HG03354 (cell line): ENCODE data around the gene PCDH15.

Experiments used
- ATAC-seq: cut with Tn5 transposase; IDR thresholded peaks from one replicate; pipeline ENCODE4 v1.9.1; 2021; ENCODE audit warnings: mild to moderate bottlenecking; ENCODE audit not compliant: unreplicated experiment, poor library complexity, severe bottlenecking

The PCDH15 gene

DNA sequence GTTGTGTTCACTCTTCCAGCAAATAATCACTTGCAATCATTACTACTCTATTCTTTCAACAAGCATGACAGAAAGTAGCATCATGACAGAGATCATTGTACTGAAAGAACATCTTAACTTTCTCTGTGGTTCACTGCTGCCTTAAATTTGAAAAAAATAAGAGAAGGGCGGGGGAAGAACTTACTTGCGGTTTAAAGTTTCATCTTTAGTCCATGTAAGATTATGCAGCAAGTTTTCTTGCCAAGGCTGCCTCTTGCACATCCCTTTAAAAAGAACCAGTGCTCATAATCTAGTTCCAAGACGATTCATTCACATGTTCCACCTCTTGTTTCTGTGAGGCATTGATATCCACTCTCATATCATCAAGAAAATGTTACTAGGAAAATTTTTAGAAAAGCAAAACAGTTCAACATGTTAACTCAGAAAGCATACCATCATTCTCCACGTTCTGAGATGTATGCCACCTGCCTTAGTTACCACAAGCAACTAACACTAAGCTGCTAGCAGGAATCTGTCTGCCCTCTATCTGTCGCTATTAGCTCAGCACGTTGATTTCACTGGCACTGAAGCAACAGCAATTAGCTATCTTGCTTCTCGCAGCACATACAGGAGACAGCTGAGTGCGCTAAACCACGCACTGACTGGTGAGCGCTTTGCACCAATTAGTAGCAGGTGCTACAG, at the start of gene PCDH15:
PCDH15 (minus strand) TSS at position 491 of the 681 bp plus-strand sequence. CDS start 136,969 bp downstream, outside the sequence.
- ATAC-seq = no peak

DNA sequence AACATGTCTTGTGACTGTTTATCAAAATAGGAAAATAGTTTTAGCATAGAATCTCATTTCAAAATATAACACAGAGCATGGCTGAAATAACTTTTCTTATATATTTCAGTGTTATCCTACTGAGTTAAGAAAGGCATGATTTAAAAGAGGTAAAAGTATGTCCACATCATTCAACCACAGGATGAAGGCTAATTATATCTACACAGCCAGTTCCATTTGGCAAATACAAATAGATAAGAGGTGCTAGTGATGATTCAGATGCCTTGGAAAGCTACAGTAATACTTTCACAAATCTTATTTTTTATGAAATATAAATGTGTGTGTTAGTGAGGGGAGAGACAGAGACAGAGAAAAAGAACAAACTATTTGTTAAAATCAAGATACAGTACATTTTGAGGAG, 42.9 kb upstream of the PCDH15 start:
- ATAC-seq = no peak

DNA sequence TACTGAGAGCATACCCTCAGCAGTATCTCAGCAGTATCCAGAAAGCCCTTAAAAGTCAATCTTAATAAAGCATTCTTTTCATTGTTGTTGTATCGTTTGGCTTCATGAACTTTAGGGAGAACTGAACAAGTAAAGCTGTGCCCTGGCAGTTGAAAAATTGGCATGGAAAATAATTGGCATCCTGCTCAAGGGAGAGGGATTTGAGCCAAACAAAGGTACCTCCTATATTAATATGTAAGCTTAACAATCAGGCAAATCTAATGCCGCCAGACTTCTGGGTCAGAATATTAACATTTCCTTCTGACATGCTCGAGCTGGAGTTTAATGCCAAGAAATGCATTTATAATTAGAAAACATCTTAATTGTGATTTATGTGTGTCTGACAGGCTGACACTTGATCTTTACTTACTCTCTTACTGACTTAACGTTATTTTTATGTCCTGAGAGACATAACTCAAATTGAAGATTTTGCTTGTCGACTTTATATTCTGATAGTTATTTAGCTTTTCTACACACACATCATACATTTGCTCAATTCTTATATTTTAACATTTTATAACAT, 42.1 kb upstream of the PCDH15 start:
- ATAC-seq = no peak

DNA sequence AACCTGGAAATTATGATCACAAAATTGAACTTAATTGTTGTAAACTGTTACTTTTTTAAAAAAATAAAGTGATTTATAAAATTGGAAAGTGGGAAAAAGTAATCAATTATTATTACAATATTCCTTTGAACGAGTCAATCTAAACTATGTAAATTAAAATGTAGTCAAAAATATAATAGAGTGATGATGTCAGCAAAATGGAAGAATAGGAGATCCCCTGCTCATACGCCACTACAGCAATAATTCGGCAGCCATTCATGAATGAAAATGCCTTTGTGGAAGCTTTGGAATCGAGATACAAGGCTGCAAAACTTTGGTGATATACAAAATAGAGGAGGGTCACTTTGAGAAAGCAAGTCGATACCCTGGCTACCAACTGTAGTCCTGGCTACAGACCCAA, 36.4 kb upstream of the PCDH15 start:
- no peak for ATAC-seq

DNA sequence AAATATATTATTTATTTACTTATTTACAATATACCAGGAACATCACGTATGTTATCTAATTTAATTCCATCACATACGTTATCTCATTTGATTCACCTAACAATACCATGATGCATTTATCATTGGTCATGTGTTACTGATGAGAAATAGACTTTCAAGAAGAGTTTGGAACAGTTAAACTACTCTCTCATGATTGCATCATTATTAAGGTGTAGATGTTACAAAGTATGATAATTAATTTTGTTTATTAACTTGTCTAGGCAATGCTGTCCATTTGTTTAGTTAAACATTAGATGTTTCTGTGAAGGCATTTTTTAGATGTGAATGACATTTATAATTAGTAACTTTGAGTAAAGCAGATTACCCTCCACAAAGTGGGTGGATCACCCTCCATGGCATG, 32.0 kb upstream of the PCDH15 start:
- no peak for ATAC-seq

DNA sequence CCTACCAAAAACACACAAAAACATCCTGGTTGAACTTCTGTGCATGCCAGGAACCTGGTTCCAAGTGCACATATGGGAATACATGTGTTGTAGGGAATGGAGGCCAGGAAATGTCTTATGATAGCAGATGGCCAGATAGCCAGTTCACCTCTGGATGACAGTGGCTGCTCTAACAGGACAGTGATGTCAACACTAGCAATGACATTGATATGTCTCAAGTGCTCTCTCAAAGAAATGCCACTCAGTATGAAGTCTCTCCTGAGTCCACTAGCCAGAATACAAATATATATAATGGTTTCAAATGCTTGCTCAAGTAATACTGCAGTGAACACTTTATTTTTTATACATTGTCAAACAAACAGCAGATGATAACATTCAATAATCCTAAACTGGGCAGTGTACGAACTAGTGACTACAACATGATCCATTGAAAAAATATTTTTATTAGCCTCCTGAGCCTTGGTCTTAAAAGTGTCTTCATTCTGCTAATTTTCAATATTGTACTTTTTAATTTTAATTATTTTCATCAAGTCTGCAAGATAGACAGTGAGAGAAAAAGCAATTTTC, 26.0 kb upstream of the PCDH15 start:
- no peak for ATAC-seq

DNA sequence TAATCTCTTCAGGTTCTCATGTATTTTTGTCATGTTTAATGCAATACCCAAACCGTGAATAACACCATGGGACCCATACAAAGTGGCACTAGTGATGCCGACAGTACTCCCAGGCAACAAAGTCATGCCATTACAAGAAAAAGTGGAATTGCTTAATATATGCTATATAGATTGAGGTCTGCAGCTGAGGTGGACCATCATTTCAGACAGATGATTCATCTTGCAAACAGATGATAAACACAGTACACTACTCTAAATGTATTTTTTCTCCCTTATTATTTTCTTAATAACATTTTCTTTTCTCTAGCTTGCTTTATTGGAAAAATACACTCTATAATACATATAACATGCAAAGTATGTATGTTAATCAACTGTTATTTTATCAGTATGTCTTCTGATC, 14.6 kb upstream of the PCDH15 start:
- no peak for ATAC-seq

DNA sequence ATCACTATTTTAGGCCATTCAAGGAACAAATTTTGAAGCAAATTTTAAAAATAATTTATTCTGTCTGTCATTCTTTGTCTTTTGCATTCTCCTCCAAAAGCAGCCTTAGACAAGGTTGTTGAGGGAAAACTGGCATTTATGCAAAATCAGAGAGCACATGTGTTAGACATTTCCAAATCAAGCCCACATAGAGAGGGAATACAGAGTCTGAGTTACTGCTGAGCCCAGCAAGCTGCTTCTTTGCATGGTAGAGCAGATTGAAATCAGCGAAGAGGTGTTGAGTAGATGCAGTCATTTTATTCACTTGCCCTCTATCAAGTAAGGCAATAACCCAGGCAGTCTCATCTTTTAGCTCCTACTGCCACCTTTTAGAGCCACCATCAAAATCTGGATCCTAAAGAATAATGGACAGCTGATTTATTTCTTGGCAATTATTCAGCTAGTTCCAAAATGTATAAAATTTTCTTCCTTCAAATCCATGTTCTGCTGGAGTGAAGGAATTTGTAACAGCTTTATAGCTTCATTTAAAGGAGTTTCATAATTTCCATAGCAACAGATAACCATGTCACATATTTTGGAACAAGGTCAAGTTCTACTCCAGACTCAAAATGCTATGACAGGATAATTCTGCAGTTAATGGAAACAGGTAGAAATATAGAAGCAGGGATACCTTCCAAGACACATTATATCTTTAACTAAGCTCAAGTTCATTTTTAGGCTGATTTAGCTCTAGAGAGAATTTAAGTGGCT, 7.3 kb upstream of the PCDH15 start:
- no peak for ATAC-seq

DNA sequence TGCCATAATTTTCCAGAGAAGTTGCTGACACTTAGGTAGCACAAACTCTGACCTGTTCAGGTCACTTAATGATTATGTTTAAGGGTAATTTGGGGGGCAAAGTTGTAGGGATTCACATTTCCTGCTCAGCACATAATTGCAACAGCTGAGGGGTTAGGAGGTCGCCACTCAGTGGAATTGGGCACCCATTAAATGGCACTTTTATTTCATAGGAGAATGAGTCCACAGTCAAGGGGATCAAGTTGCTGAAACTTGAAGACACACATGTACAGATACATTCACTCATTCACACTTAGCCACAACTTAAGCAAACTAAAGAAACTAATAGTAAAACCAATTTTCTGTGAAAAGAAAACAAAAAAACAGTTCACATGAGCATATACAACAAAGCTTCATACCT, 1.5 kb downstream of the PCDH15 start:
- no peak for ATAC-seq

DNA sequence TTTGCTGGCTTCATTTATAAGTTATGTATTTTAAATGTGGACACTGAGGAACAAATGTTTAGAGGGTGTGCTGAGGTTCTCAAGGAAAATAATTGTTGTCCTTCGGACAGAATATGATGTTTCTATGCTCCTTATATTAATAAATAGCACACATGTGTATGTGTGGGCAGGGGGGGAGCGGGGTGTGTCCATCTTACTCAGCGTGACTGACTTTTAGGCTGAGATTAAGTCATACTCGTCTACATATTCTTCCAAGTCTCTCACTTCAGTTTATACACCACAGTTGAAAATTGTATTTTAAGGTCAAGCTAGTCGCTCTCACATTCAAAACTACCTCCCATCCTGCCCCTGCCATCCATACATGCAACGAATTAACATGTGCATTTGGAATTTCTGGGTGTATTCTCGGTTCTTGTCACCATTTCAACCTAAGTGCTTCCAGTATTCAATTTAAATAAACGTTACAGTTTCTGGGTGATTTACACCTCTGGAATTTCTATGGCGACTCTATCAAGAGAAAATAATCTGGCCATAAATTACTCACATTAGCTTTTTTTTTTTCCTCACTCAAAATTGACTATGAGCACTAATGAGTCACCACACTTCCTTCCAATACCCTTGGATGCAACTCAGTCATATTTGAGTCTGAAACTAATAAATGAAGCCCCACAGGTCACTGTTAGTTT, 3.3 kb downstream of the PCDH15 start:
- no peak for ATAC-seq

DNA sequence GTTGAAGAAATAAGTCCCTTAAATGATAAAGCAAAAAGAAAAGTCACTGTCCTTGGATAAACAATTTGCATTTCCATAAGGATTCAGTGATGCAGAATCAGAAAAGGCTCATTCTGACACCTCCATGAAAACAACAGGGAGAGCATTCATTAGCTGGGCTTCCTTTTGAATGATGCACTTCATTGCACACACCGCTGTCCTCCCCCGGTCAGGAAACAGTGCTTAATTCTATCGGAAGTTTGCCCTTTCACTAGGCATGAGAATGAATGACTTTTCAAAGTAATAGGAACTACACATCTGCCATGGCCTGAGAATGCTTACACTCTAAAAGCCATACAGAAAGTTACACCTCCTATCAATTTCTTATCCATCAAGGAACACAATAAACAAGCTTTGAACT, 4.2 kb downstream of the PCDH15 start:
- no peak for ATAC-seq

DNA sequence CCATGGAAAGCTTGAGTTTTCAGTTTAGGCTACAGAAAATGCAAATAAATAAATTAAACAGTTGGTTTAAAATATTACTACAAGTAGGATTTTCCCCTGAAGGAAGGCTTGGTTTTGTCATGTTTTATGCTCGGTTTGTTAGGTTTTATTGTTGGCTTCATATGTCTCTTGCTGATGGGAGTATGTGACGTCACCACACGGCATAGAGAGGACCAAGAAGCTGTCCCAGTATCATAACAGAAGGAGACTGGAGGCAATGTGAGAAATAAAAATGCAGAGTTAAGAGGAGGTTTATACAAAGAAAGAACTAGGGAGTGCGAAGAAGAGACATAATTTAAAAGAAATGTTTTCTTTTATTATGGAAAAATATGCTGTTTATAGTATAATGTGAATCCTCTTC, 24.4 kb downstream of the PCDH15 start:
- no peak for ATAC-seq

DNA sequence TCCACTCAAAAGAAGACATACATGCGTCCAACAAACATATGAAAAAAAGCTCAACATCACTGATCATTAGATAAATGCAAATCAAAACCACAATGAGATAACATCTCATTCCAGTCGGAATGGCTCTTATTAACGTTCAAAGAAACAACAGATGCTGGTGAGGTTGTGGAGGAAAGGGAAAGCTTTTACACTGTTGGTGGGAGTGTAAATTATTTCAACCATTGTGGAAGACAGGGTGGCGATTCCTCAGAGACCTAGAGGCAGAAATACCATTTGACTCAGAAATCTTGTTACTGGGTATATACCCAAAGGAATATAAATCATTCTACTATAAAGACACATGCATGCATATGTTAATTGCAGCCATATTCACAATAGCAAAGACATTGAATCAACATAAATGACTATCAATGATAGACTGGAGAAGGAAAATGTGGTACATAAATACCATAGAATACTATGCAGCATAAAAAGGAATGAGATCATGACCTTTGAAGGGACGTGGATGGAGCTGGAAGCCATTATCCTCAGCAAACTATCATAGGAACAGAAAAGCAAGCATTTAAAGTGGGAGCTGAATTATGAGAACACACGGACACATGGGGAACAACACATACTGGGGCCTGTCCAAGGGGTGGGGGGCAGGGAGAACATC, 28.4 kb downstream of the PCDH15 start:
- no peak for ATAC-seq

DNA sequence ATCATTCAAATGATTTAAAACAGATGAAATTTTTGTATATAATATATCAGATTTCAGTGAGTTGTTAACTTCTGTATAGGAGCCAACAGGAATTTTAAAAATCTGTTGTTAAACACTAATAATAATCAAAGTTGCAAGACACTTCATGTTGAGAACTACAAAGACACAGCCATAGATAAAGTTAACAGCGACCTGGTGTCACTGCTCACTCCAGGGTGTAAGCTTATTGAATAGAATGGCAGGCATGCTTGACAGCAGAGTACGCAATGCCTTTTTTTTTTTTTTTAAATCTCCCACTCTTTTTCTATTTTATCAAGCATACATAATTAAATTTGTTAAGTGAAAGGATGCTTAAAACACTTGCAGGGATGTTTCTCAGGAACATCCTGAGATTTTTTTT, 32.0 kb downstream of the PCDH15 start:
- ATAC-seq = no peak

DNA sequence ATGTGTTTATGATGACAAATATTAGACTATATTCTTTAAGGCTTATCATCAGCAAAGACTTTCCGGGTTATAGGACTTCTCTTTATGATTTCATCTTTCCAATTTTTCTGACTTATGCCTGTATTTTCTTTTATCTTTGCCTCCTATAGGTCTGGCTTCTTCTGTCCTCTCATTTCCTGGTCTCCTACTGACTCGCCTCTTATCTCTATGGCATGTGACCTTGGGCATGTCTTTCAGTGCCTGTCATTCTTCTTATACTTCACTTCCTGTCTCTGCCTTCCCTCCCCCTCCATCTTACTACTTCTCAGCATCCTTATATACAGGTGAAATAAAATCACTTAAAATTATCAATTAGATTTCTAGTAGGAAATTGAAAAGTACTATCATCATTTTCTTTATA, 42.2 kb downstream of the PCDH15 start:
- ATAC-seq = no peak

DNA sequence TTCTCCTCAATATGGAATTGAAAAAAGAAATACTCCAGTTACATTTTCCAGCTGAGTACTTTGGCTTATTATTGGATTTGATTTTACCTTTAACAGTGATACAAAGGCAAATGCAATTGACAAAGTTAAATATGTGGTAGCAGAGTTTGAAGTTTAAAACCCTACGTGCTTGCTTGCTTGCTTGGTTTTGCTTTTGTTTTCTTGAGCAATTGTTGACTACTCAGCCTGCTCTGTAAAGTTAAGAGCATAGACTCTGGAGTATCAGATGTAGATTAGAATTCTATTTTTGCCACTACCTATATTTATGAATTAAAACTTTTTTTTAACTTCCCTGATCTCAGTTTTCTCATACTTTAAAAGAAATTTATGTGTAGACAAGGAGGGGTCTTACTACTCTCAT, 51.4 kb downstream of the PCDH15 start:
- no peak for ATAC-seq

DNA sequence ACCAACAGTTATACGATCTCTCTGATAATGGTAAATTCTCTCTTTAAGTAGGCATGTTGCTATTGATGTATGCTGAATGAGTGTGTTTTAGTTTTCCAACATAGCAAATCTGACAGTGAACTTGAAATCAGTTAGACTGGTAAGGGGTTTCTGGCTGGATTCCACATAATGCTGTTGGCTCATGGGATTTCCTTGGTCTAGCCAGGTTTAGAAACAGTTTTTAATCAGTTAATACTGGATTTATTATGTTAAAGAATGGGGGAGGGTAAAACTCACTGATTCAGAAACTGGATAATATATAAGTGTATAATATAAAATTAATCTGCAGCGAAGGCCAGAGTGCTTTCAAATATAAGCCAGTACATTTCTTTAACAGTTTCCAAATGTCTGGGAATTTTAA, 55.6 kb downstream of the PCDH15 start:
- no peak for ATAC-seq

DNA sequence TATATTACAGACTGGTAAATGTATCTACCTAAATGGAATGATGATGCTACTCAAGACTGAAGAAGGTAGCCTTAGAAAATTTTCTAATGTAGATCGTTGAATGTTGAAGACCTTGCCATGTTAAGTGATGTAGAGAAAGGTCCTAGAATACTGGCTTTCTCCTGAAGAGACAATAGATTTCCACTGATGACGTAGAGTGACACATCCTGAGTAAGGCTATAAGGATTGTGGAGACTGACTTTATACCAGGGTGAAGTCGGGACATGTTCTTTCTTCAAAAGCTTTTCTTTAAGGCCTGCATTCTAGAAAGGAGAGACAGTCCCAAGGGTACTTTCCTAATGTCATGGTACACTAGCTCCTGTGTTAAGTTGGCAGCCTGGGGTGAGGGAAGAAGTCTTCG, 58.6 kb downstream of the PCDH15 start:
- no peak for ATAC-seq

DNA sequence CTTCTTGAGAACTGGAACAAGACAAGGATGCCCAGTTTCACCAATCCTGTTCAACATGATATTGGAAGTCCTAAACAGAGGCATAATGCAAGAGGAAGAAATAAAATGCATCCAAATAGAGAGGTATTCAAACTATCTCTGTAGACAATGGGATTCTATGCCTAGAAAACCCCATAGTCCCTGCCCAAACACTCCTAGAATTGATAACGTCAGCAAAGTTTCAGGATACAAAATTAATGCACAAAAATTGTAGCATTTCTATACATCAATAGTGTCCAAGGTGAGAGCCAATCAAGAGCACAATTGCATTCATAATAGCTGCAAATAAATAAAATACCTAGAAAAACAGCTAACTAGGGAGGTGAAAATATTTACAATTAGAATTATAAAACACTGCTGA, 72.5 kb downstream of the PCDH15 start:
- ATAC-seq = no peak

DNA sequence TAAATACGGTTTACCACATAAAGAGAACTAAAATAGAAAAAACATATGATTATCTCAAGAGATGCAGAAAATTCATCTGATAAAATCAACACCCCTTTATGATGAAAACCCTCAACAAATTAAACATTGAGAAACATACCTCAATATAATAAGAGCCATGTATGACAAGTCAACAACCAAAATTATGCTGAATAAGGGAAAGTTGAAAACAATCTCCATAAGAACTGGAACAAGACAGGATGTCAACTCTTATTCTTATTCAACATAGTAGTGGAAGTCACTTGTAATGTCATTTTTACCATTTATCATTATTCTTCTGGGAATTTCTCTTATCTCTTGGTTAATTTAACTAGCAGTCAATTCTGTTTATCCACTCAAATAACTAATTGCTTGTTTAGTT, 79.0 kb downstream of the PCDH15 start:
- ATAC-seq = no peak
